Liver (tissue), 9 donors: ENCODE results near the gene BANP. TPM values are rescaled to one million over a fixed set of nuclear protein-coding genes. Genes with fewer than 3 reads are reported as not detected.

ENCODE experiments used
- DNase-seq: peaks from one replicate; pipeline ENCODE4 v3.0.0-alpha.2; 2017; ENCODE audit warnings: low spot score
- H3K27ac ChIP-seq, 2 donors: one replicate each; pipeline ENCODE4 v1.7.0; 2013; ENCODE audit warnings: inconsistent platforms in 2 of 2, low read length in 2 of 2, control low read depth in 1 of 2, low read depth in 1 of 2, mild to moderate bottlenecking in 1 of 2
- H3K27me3 ChIP-seq, 4 donors: one replicate each; pipeline versions ENCODE4 v1.6.1 to v1.7.0; 2013; ENCODE audit warnings: low read length in 3 of 4, inconsistent platforms in 1 of 4, mild to moderate bottlenecking in 1 of 4, moderate library complexity in 1 of 4; ENCODE audit not compliant: control insufficient read depth in 4 of 4, insufficient read depth in 4 of 4
- H3K36me3 ChIP-seq, 4 donors: one replicate each; pipeline versions ENCODE4 v1.6.1 to v1.7.0; 2013; ENCODE audit warnings: low read length in 3 of 4, mild to moderate bottlenecking in 3 of 4, low read depth in 1 of 4, moderate library complexity in 1 of 4; ENCODE audit not compliant: control insufficient read depth in 4 of 4, insufficient read depth in 3 of 4
- H3K4me1 ChIP-seq, 4 donors: one replicate each; pipeline versions ENCODE4 v1.6.1 to v1.7.0; 2013; ENCODE audit warnings: low read length in 3 of 4, mild to moderate bottlenecking in 3 of 4, moderate library complexity in 1 of 4; ENCODE audit not compliant: control insufficient read depth in 4 of 4, insufficient read depth in 4 of 4
- H3K4me3 ChIP-seq, 3 donors: one replicate each; pipeline versions ENCODE4 v1.6.1 to v1.7.0; 2013; ENCODE audit warnings: low read length in 3 of 3, control low read depth in 1 of 3, low read depth in 1 of 3, mild to moderate bottlenecking in 1 of 3
- H3K9ac ChIP-seq, 2 donors: one replicate each; pipeline ENCODE4 v1.7.0; 2013; ENCODE audit warnings: low read length in 2 of 2, mild to moderate bottlenecking in 2 of 2, moderate library complexity in 2 of 2, control low read depth in 1 of 2, low read depth in 1 of 2
- H3K9me3 ChIP-seq, 4 donors: one replicate each; pipeline versions ENCODE4 v1.6.1 to v1.7.0; 2013; ENCODE audit warnings: low read length in 3 of 4; ENCODE audit not compliant: control insufficient read depth in 4 of 4
- EGR1 ChIP-seq, 2 donors: IDR thresholded peaks; 2 replicates each; pipeline ENCODE4 v1.6.1; 2016 to 2018; ENCODE audit warnings: antibody characterized with exemption in 2 of 2, low read depth in 2 of 2
- FOXA1 ChIP-seq: IDR thresholded peaks from 2 replicates; pipeline ENCODE4 v1.6.1; 2016; ENCODE audit warnings: antibody characterized with exemption
- FOXA2 ChIP-seq: IDR thresholded peaks from 2 replicates; pipeline ENCODE4 v1.6.1; 2016; ENCODE audit warnings: antibody characterized with exemption
- HNF4A ChIP-seq, 2 donors: conservative IDR thresholded peaks; 2 replicates each; pipeline ENCODE4 v1.6.1; 2016; ENCODE audit warnings: antibody characterized with exemption in 2 of 2, mild to moderate bottlenecking in 2 of 2
- HNF4G ChIP-seq: IDR thresholded peaks from 2 replicates; pipeline ENCODE4 v1.6.1; 2016; ENCODE audit warnings: antibody characterized with exemption
- JUND ChIP-seq, 2 donors: IDR thresholded peaks; 2 replicates each; pipeline ENCODE4 v1.6.1; 2016; ENCODE audit warnings: antibody characterized with exemption in 2 of 2
- RAD21 ChIP-seq, 2 donors: IDR thresholded peaks; 2 replicates each; pipeline ENCODE4 v1.6.1; 2016; ENCODE audit warnings: antibody characterized with exemption in 2 of 2, mild to moderate bottlenecking in 2 of 2
- REST ChIP-seq: IDR thresholded peaks from 2 replicates; pipeline ENCODE4 v1.6.1; 2016; ENCODE audit warnings: antibody characterized with exemption, mild to moderate bottlenecking
- SP1 ChIP-seq: IDR thresholded peaks from 2 replicates; pipeline ENCODE4 v1.6.1; 2018; ENCODE audit warnings: antibody characterized with exemption, mild to moderate bottlenecking
- TAF1 ChIP-seq: conservative IDR thresholded peaks from 2 replicates; pipeline ENCODE4 v1.6.1; 2016; ENCODE audit warnings: antibody characterized with exemption, mild to moderate bottlenecking
- YY1 ChIP-seq: IDR thresholded peaks from 2 replicates; pipeline ENCODE4 v1.6.1; 2016; ENCODE audit warnings: antibody characterized with exemption, mild to moderate bottlenecking
- WGBS: extraction: QIAGEN DNeasy Blood & Tissue Kit; methylation state at CpG from one replicate; pipeline ENCODE4 v1.1.7; 2013; 5-methylcytosine and 5-hydroxymethylcytosine counted together
- polyA plus RNA-seq, 2 donors: library from polyadenylated mRNA; stranded (reverse) in 1 of 2; unstranded in 1 of 2; fragments of 200-250 nt in 1 of 2; fragments of >200 nt in 1 of 2; fragmentation: Nextera tagmentation in 1 of 2; extraction: Ambion mirVana in 1 of 2; gene quantifications; one replicate each; pipeline versions ENCODE4 v1.2.1 to v1.2.3, GENCODE V29; 2013 to 2015
- total RNA-seq, 2 donors: library from RNA; depleted of rRNA; stranded (reverse); fragments of >200 nt; gene quantifications; one replicate each; pipeline ENCODE4 v1.2.3, GENCODE V29; 2014
- TF ChIP-seq, protein P1 (sequence below): fragments of 150-350 bp; IDR thresholded peaks from 2 replicates; pipeline ENCODE4 v1.5.1; 2017; ENCODE audit warnings: improper control_type of control experiment, low read depth, low read length; ENCODE audit not compliant: missing input control
- TF ChIP-seq, protein P2 (sequence below): IDR thresholded peaks from 2 replicates; pipeline ENCODE4 v1.6.1; 2016; ENCODE audit warnings: antibody characterized with exemption
- TF ChIP-seq, protein P3 (sequence below): IDR thresholded peaks from 2 replicates; pipeline ENCODE4 v1.6.1; 2016; ENCODE audit warnings: antibody characterized with exemption
- donor health status: healthy.
- donor health status: healthy.
- donor health status: healthy.
- donor health status: healthy.
- donor health status: healthy.

The BANP gene
- total and polyA plus RNA-seq, 4 donors = 4.9 to 20.7 (median 13.7) TPM

DNA sequence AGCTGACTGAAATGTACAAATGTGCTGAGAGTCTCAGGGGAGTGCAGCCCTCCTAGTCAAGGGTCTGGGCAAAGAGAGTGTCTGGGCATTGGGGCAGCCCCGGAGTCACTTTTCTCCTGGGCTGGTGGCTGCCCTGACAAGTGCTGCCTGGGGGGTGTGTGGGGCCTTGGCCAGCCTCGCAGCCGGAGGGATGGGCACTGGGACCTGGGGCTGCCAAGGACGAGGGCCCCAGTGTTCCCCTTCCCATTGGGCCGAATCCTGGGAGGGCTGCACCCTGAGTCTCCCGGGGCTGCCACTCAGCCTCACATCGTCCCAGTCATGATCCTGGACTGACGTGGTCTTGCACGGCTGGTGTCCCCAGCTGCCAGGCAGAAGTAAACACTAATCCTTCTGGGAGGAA is 132.3 kb downstream of the BANP start:
- peaks cover 0 to 2% (median 0%) of the 10 kb centered on the region in 4 donors for H3K4me1 ChIP-seq
- peak overlapping the region in 1 of 2 donors; percentile 7 for H3K27ac ChIP-seq
- WGBS = 84% methylated on average over 9 of the region's 9 CpGs
- no peaks in the 10 kb centered on the region for H3K27me3 ChIP-seq
- no peak for DNase-seq
- no peaks in the 10 kb centered on the region for H3K36me3 ChIP-seq
- no peaks in the 10 kb centered on the region for H3K9me3 ChIP-seq
- TF ChIP-seq RAD21 (IDR thresholded peaks at IDR 0.05) = no peak
- TF ChIP-seq JUND (IDR thresholded peaks at IDR 0.05) = no peak
- no peak for TF ChIP-seq REST
- TF ChIP-seq, protein P1, sequence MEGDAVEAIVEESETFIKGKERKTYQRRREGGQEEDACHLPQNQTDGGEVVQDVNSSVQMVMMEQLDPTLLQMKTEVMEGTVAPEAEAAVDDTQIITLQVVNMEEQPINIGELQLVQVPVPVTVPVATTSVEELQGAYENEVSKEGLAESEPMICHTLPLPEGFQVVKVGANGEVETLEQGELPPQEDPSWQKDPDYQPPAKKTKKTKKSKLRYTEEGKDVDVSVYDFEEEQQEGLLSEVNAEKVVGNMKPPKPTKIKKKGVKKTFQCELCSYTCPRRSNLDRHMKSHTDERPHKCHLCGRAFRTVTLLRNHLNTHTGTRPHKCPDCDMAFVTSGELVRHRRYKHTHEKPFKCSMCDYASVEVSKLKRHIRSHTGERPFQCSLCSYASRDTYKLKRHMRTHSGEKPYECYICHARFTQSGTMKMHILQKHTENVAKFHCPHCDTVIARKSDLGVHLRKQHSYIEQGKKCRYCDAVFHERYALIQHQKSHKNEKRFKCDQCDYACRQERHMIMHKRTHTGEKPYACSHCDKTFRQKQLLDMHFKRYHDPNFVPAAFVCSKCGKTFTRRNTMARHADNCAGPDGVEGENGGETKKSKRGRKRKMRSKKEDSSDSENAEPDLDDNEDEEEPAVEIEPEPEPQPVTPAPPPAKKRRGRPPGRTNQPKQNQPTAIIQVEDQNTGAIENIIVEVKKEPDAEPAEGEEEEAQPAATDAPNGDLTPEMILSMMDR = no peak
- TF ChIP-seq, protein P2, sequence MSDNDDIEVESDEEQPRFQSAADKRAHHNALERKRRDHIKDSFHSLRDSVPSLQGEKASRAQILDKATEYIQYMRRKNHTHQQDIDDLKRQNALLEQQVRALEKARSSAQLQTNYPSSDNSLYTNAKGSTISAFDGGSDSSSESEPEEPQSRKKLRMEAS = no peak
- TF ChIP-seq FOXA2 = no peak
- no peak for TF ChIP-seq YY1
- TF ChIP-seq HNF4G = no peak
- TF ChIP-seq, protein P3, sequence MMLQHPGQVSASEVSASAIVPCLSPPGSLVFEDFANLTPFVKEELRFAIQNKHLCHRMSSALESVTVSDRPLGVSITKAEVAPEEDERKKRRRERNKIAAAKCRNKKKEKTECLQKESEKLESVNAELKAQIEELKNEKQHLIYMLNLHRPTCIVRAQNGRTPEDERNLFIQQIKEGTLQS = no peak
- TF ChIP-seq FOXA1 = no peak
- TF ChIP-seq HNF4A (conservative IDR thresholded peaks at IDR 0.05) = no peak
- no peak for TF ChIP-seq SP1
- TF ChIP-seq TAF1 = no peak
- no peak for TF ChIP-seq EGR1 (IDR thresholded peaks at IDR 0.05; ENCODE audit: low read depth in 2 of 2)
- H3K4me3 ChIP-seq = no peak overlapping the region
- H3K9ac ChIP-seq = no peak overlapping the region

DNA sequence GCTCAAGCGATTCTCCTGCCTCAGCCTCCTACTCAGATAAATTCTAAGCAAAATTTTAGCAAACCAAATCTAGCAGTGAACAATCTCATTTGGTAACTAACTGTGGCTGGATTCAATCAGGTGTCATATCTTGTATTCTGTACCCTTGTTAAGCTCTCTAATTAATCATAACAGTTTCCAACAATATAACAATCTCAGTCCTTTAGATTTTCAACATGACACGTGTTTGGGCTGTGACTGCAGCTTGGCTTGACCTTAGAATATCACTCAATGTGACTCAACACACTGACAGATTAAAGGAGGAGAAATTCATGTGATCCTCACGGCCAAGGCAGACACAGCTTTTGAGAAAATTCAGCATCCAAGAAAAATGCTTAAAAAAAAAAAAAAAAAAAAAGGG is 133.6 kb downstream of the BANP start:
- peaks cover 0 to 2% (median 0%) of the 10 kb centered on the region in 4 donors for H3K4me1 ChIP-seq
- no peak for DNase-seq
- no peak overlapping the region for H3K4me3 ChIP-seq
- H3K9ac ChIP-seq = no peak overlapping the region
- H3K27ac ChIP-seq = no peak overlapping the region
- WGBS = 82% methylated on average over 3 of the region's 3 CpGs
- TF ChIP-seq, protein P2 = no peak
- H3K36me3 ChIP-seq = no peaks in the 10 kb centered on the region
- H3K9me3 ChIP-seq = no peaks in the 10 kb centered on the region
- no peaks in the 10 kb centered on the region for H3K27me3 ChIP-seq
